Measurements from ENCODE around the gene OSMR.

DNA sequence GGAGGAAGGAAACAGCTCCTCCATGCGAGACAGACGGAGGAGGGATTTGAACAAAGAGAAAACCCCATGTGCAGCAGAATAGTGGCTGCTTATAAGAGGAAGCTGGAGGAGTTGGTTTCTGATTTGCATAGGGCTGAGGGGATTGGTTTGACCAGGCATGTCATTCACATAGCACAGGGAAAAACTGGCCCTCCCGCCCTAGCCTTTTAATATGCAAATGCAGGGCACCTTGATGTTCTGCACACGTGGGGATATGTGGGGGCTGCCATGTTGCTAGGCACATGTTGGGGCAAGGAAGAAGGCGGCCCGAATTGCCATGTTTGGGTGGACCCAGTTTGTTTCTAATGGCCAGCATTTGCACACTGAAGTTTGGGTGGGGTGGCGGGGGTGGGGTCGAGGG lies 42.2 kb downstream of the OSMR start:
- no peak for TF ChIP-seq POLR2A (IDR thresholded peaks at IDR 0.05)
- no peak for TF ChIP-seq CTCF (IDR thresholded peaks at IDR 0.05)
